K562 (cell line): ENCODE results near the gene CHCHD10. TPM values are rescaled to one million over a fixed set of nuclear protein-coding genes. Genes with fewer than 3 reads are reported as not detected.

Source experiments
- ARHGAP35 ChIP-seq: fragments of 450-650 bp; IDR thresholded peaks from 2 replicates; pipeline ENCODE4 v1.6.1; 2018; ENCODE audit not compliant: partially characterized antibody
- CSDE1 ChIP-seq, 2 experiments: fragments of 450-650 bp; IDR thresholded peaks; 2 replicates each; pipeline ENCODE4 v1.6.1; 2016; ENCODE audit warnings: mild to moderate bottlenecking in 1 of 2
- ESRRA ChIP-seq: fragments of 450-650 bp; IDR thresholded peaks from 2 replicates; pipeline ENCODE4 v1.6.1; 2014; ENCODE audit warnings: low read depth, mild to moderate bottlenecking, moderate library complexity, borderline replicate concordance
- LEF1 ChIP-seq: fragments of 450-650 bp; IDR thresholded peaks from 2 replicates; pipeline ENCODE4 v1.6.1; 2016; ENCODE audit warnings: mild to moderate bottlenecking
- NCOR1 ChIP-seq: fragments of 450-650 bp; IDR thresholded peaks from 2 replicates; pipeline ENCODE4 v1.6.1; 2016; ENCODE audit warnings: mild to moderate bottlenecking, moderate library complexity
- NONO ChIP-seq, 2 experiments: fragments of 200-400 bp in 1 of 2; fragments of 450-650 bp in 1 of 2; formaldehyde crosslinking in 1 of 2; IDR thresholded peaks; 2 replicates each; pipeline ENCODE4 v1.6.1; 2017; ENCODE audit warnings: low read depth in 2 of 2, mild to moderate bottlenecking in 2 of 2, moderate library complexity in 2 of 2, low read length in 1 of 2
- NR1H2 ChIP-seq: sonication (generic); formaldehyde crosslinking; IDR thresholded peaks from 2 replicates; pipeline ENCODE4 v1.4.0; 2020; ENCODE audit warnings: mild to moderate bottlenecking, missing genetic modification reagents
- POLR2AphosphoS5 ChIP-seq: IDR thresholded peaks from 2 replicates; pipeline ENCODE4 v1.6.1; 2011; ENCODE audit warnings: mild to moderate bottlenecking, low read depth, low read length, moderate library complexity; ENCODE audit not compliant: control insufficient read depth, insufficient read depth
- TEAD2 ChIP-seq: fragments of 450-650 bp; IDR thresholded peaks from 2 replicates; pipeline ENCODE4 v1.6.1; 2016; ENCODE audit warnings: missing genetic modification characterization, control low read depth, missing compliant biosample characterization
- ZNF217 ChIP-seq: sonication (generic); formaldehyde crosslinking; IDR thresholded peaks from 2 replicates; pipeline ENCODE4 v1.8.0; 2022; ENCODE audit warnings: mild to moderate bottlenecking, missing genetic modification reagents
- ZNF57 ChIP-seq: fragments of 450-650 bp; formaldehyde crosslinking; IDR thresholded peaks from 2 replicates; pipeline ENCODE4 v1.4.0; 2020; ENCODE audit warnings: mild to moderate bottlenecking, moderate library complexity
- polyA plus RNA-seq, 8 experiments: library from polyadenylated mRNA; depleted of rRNA in 4 of 8; stranded (reverse) in 5 of 8; unstranded in 3 of 8; fragments of >200 nt; fragmentation: Nextera tagmentation in 2 of 8; fragmentation: Illumina TruSeq in 1 of 8; extraction: Ambion mirVana in 2 of 8; extraction: Trizol in 1 of 8; gene quantifications; 2 replicates each; pipeline versions ENCODE4 v1.2.1 to v1.2.3, GENCODE V29; 2011 to 2014; ENCODE audit warnings: inconsistent platforms in 1 of 8, missing spikeins in 1 of 8
- total RNA-seq, 7 experiments: library from RNA; depleted of rRNA in 6 of 7; stranded (reverse); fragments of >200 nt in 6 of 7; fragmentation: Illumina TruSeq in 2 of 7; extraction: Trizol in 2 of 7; gene quantifications; 2 replicates each; pipeline versions ENCODE4 v1.2.1 to v1.2.3, GENCODE V29; 2011 to 2021; ENCODE audit warnings: low replicate concordance in 1 of 7
- TF ChIP-seq, protein P1 (sequence below), 2 experiments: fragments of 150-350 bp in 1 of 2; IDR thresholded peaks; 2 replicates each; pipeline ENCODE4 v1.6.1; 2012 to 2016; ENCODE audit warnings: low read depth in 2 of 2, low read length in 2 of 2, mild to moderate bottlenecking in 1 of 2, moderate library complexity in 1 of 2
- TF ChIP-seq, protein P2 (sequence below), 2 experiments: fragments of 450-650 bp in 1 of 2; IDR thresholded peaks; 2 replicates each; pipeline ENCODE4 v1.6.1; 2011 to 2017; ENCODE audit warnings: low read depth in 2 of 2, antibody characterized with exemption in 1 of 2, borderline replicate concordance in 1 of 2, low read length in 1 of 2, mild to moderate bottlenecking in 1 of 2, mixed read lengths in 1 of 2; ENCODE audit not compliant: control insufficient read depth in 1 of 2
- TF ChIP-seq, protein P3 (sequence below): sonication (generic); formaldehyde crosslinking; IDR thresholded peaks from 2 replicates; pipeline ENCODE4 v1.8.0; 2022; ENCODE audit warnings: missing genetic modification reagents, mild to moderate bottlenecking, moderate library complexity, borderline replicate concordance

The CHCHD10 gene
- total and polyA plus RNA-seq, 9 of the 15 experiments (the other 6 are each of a cell fraction or from before 2014, with no cell fraction given) = 15.2 to 292 (median 102) TPM

DNA sequence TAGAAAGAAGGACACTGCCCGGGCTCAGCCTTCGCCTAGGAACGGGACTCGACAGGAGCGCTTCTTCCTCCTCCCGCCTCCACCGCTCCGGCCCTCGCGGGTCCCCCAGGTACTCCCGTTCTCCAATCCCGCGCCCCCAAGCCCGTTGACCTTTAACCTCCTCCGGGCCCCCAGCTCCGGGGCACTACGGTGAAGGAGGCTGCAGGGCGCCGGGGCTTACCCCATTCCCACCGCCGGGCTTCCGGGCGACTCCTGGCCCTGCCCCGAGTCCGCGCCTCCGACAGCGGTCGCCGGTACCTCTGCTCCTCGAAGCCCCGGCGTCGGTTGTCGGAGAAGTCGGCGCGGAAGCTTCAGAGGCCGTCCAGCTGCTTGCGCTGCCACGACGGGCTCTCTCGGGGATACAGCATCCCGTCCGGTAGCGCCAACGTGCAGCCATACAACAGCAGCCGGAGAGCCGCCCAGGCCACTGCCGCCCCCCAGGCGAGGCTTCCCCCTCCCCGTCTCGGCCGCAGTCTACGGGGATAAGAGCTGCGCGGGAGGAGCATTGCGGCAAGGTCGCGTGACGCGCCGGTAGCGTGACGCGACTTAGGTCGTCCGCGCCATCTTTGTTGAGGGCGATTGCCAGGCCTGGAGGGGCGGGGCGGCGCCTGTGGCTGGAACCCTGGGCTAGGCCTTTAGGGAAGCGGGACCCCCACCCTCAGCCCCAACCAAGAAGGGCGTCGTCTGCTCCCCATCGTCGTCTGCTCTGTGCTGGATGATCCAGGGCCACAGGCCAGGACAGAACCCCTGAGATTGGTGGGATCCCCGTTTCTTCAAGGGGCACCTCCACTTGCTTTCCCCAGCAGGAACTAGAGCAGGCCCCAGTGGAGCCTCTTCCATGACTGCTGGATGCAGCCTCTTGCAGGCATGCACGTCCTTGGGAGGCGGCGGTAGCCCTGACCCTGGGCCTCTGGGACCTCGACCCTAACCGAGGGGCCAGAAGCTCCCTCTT, 50.7 kb downstream of the CHCHD10 start (continued):
- TF ChIP-seq, protein P1, sequence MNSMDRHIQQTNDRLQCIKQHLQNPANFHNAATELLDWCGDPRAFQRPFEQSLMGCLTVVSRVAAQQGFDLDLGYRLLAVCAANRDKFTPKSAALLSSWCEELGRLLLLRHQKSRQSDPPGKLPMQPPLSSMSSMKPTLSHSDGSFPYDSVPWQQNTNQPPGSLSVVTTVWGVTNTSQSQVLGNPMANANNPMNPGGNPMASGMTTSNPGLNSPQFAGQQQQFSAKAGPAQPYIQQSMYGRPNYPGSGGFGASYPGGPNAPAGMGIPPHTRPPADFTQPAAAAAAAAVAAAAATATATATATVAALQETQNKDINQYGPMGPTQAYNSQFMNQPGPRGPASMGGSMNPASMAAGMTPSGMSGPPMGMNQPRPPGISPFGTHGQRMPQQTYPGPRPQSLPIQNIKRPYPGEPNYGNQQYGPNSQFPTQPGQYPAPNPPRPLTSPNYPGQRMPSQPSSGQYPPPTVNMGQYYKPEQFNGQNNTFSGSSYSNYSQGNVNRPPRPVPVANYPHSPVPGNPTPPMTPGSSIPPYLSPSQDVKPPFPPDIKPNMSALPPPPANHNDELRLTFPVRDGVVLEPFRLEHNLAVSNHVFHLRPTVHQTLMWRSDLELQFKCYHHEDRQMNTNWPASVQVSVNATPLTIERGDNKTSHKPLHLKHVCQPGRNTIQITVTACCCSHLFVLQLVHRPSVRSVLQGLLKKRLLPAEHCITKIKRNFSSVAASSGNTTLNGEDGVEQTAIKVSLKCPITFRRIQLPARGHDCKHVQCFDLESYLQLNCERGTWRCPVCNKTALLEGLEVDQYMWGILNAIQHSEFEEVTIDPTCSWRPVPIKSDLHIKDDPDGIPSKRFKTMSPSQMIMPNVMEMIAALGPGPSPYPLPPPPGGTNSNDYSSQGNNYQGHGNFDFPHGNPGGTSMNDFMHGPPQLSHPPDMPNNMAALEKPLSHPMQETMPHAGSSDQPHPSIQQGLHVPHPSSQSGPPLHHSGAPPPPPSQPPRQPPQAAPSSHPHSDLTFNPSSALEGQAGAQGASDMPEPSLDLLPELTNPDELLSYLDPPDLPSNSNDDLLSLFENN (IDR thresholded peaks at IDR 0.05; ENCODE audit: low read depth in 2 of 2, low read length in 2 of 2) = no peak
- TF ChIP-seq ARHGAP35 (no peak), LEF1 (no peak), ZNF217 (no peak), POLR2AphosphoS5 (peak; percentile 42; the same call in 1 of the 2 replicates), NCOR1 (no peak), NR1H2 (CRISPR knock-in tag) (no peak), ZNF57 (no peak), NONO (IDR thresholded peaks at IDR 0.05; ENCODE audit: low read depth in 2 of 2, low read length in 1 of 2) (peak in 1 of 2 experiments; percentile 49; a peak in 1 of 4 replicates), ESRRA (peak; percentile 91), CSDE1 (IDR thresholded peaks at IDR 0.05) (peak in 1 of 2 experiments; percentile 74; a peak in 2 of 4 replicates), TEAD2 (no peak)
- TF ChIP-seq, protein P2, sequence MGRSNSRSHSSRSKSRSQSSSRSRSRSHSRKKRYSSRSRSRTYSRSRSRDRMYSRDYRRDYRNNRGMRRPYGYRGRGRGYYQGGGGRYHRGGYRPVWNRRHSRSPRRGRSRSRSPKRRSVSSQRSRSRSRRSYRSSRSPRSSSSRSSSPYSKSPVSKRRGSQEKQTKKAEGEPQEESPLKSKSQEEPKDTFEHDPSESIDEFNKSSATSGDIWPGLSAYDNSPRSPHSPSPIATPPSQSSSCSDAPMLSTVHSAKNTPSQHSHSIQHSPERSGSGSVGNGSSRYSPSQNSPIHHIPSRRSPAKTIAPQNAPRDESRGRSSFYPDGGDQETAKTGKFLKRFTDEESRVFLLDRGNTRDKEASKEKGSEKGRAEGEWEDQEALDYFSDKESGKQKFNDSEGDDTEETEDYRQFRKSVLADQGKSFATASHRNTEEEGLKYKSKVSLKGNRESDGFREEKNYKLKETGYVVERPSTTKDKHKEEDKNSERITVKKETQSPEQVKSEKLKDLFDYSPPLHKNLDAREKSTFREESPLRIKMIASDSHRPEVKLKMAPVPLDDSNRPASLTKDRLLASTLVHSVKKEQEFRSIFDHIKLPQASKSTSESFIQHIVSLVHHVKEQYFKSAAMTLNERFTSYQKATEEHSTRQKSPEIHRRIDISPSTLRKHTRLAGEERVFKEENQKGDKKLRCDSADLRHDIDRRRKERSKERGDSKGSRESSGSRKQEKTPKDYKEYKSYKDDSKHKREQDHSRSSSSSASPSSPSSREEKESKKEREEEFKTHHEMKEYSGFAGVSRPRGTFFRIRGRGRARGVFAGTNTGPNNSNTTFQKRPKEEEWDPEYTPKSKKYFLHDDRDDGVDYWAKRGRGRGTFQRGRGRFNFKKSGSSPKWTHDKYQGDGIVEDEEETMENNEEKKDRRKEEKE (IDR thresholded peaks at IDR 0.05; ENCODE audit: borderline replicate concordance in 1 of 2, control insufficient read depth in 1 of 2, low read depth in 2 of 2, low read length in 1 of 2) = no peak
- TF ChIP-seq, protein P3, sequence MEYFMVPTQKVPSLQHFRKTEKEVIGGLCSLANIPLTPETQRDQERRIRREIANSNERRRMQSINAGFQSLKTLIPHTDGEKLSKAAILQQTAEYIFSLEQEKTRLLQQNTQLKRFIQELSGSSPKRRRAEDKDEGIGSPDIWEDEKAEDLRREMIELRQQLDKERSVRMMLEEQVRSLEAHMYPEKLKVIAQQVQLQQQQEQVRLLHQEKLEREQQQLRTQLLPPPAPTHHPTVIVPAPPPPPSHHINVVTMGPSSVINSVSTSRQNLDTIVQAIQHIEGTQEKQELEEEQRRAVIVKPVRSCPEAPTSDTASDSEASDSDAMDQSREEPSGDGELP (CRISPR knock-in tag) = peak; percentile 84
